Panc1 (cell line): ENCODE results near the gene LAMC3.

ENCODE experiments used
- CTCF ChIP-seq: fragments of 450-650 bp; IDR thresholded peaks from 2 replicates; pipeline ENCODE4 v1.5.1; 2017; ENCODE audit warnings: mild to moderate bottlenecking
- POLR2AphosphoS5 ChIP-seq: IDR thresholded peaks from 2 replicates; pipeline ENCODE4 v1.6.1; 2012; ENCODE audit warnings: mild to moderate bottlenecking, low read depth, low read length, moderate library complexity

- TF ChIP-seq CTCF (no peak), POLR2AphosphoS5 (no peak)
These were observed 36.5 kb downstream of the LAMC3 start for GRCh38 chr9:131045300-131046092.
